WERI-Rb-1 (cell line): ENCODE data around the gene HOXC12.

Source experiments
- DNase-seq: peaks from one replicate; pipeline ENCODE4 v3.0.0-alpha.2; 2020
- H3K27ac ChIP-seq: fragments of 250-450 bp; sonication (Bioruptor Pico); 2 replicates; pipeline ENCODE4 v1.5.1; 2020; ENCODE audit warnings: mild to moderate bottlenecking, moderate library complexity
- H3K27me3 ChIP-seq: fragments of 250-450 bp; sonication (Bioruptor Pico); 2 replicates; pipeline ENCODE4 v1.5.1; 2021; ENCODE audit warnings: mild to moderate bottlenecking, low read depth, moderate library complexity; ENCODE audit not compliant: insufficient read depth, severe bottlenecking
- H3K36me3 ChIP-seq: fragments of 250-450 bp; sonication (Bioruptor Pico); 2 replicates; pipeline ENCODE4 v1.5.1; 2020; ENCODE audit warnings: mild to moderate bottlenecking, moderate library complexity
- H3K4me3 ChIP-seq: 2 replicates; pipeline ENCODE4 v1.5.1; 2011; ENCODE audit warnings: low read depth, mild to moderate bottlenecking, control low read depth, low read length
- H3K9me3 ChIP-seq: fragments of 250-450 bp; sonication (Bioruptor Pico); 2 replicates; pipeline ENCODE4 v1.5.1; 2021; ENCODE audit warnings: mild to moderate bottlenecking, moderate library complexity; ENCODE audit not compliant: severe bottlenecking
- TF ChIP-seq, protein P1 (sequence below): IDR thresholded peaks from 2 replicates; pipeline ENCODE4 v1.5.1; 2011; ENCODE audit warnings: low read depth, mild to moderate bottlenecking, control low read depth, inconsistent platforms, low read length

HOXC12 gene

DNA sequence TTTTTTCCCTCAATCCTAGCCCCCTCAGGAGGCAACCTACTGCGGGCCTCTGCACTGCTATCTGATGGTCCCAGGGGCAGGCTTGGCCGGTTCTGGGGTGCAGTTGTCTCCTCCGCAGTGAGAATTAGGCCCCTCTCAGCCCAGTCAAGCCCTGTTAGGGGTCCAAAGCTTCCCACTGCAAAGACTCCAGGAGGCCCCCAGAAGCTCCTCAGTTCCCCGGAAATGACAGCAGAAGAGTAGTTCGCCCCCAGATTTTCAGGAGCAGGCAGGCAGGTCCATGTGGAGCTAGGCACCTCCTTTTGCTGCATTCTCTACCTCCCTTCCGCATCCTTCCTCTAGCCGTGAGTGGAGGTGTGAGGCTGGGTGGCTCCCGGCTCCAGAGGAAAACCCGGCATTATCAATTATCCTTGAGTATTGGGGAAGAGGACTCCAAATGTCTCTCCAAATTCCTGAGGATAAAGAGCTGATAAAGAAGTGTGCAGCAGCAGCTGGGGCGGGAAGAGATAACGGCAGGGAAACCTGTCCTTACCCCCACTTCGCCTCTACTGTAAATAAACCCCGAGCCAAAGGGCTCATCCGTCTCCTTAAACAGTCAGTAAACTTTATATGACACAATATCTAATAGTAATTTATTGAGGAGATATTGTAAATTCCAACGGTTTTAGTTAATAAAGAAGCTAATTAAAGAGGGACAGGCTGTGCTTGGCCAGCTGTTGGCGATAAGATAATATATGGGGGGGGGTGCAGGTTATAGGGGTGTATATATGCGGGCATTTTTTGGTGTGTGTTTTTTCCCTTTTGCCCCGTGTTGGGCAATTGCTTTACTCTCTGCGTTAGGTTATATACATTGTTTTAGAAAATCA is 641 bp upstream of the HOXC12 start:
- no peak for DNase-seq
- H3K36me3 ChIP-seq: no peaks in the 10 kb centered on the region
- TF ChIP-seq, protein P1, sequence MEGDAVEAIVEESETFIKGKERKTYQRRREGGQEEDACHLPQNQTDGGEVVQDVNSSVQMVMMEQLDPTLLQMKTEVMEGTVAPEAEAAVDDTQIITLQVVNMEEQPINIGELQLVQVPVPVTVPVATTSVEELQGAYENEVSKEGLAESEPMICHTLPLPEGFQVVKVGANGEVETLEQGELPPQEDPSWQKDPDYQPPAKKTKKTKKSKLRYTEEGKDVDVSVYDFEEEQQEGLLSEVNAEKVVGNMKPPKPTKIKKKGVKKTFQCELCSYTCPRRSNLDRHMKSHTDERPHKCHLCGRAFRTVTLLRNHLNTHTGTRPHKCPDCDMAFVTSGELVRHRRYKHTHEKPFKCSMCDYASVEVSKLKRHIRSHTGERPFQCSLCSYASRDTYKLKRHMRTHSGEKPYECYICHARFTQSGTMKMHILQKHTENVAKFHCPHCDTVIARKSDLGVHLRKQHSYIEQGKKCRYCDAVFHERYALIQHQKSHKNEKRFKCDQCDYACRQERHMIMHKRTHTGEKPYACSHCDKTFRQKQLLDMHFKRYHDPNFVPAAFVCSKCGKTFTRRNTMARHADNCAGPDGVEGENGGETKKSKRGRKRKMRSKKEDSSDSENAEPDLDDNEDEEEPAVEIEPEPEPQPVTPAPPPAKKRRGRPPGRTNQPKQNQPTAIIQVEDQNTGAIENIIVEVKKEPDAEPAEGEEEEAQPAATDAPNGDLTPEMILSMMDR: no peak
- peak overlapping the region; percentile 50 for H3K4me3 ChIP-seq
- H3K9me3 ChIP-seq: no peaks in the 10 kb centered on the region
- H3K27ac ChIP-seq: no peak overlapping the region
- peaks cover 77% of the 10 kb centered on the region for H3K27me3 ChIP-seq

DNA sequence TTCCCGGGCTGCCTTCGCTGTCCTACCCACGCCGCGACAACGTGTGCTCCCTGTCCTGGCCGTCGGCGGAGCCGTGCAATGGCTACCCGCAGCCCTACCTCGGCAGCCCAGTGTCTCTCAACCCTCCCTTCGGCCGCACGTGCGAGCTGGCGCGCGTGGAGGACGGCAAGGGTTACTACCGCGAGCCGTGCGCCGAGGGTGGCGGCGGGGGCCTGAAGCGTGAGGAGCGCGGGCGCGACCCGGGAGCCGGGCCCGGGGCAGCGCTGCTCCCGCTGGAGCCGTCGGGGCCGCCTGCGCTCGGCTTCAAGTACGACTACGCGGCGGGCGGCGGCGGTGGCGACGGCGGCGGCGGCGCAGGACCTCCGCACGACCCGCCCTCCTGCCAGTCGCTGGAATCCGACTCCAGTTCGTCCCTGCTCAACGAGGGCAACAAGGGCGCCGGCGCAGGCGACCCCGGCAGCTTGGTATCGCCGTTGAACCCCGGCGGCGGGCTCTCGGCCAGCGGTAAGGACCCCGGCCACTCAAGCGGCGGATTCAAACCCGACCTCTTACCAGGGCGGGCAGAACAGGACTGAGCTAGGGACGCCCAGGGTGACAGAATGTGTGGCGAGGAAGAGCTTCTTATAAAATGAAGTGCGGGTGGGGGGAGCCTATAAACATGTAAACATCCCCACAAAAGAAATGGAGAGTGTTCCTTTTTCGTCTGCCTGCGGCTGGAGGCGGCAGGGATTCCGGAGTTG is 503 bp downstream of the HOXC12 start:
- H3K4me3 ChIP-seq: peak overlapping the region; percentile 50
- no peak overlapping the region for H3K27ac ChIP-seq
- TF ChIP-seq, protein P1: no peak
- no peak for DNase-seq
- no peaks in the 10 kb centered on the region for H3K36me3 ChIP-seq
- no peaks in the 10 kb centered on the region for H3K9me3 ChIP-seq
- peaks cover 67% of the 10 kb centered on the region for H3K27me3 ChIP-seq

DNA sequence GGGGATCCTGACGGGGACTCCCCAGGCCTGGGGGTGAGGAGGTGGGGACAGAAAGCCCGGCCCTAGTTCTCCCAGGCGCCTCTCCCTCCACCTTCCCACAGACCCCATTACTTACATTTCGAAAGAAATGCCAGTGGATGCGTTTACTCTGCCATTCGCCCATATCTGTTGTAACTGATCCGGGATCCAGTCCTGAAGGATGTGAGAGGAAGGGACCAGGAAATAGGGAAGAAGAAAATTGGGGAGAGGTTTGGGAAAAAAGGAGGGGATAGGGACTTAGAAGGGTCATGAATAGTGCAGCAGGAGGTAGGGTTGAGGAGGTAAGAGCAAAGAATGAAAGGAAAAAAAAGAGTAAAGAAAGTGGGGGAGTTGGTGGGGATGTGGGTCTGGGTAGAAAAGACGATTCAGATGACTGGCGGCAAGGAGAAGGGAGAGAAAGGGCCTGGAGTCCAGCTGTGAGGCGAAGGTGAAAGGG is 1.1 kb downstream of the HOXC12 start:
- Histone ChIP-seq H3K27ac (no peak overlapping the region), H3K4me3 (no peak overlapping the region; the same call in 1 of the 2 replicates), H3K36me3 (no peaks in the 10 kb centered on the region), H3K27me3 (peaks cover 61% of the 10 kb centered on the region), H3K9me3 (no peaks in the 10 kb centered on the region)
- DNase-seq: no peak
- TF ChIP-seq, protein P1: no peak

DNA sequence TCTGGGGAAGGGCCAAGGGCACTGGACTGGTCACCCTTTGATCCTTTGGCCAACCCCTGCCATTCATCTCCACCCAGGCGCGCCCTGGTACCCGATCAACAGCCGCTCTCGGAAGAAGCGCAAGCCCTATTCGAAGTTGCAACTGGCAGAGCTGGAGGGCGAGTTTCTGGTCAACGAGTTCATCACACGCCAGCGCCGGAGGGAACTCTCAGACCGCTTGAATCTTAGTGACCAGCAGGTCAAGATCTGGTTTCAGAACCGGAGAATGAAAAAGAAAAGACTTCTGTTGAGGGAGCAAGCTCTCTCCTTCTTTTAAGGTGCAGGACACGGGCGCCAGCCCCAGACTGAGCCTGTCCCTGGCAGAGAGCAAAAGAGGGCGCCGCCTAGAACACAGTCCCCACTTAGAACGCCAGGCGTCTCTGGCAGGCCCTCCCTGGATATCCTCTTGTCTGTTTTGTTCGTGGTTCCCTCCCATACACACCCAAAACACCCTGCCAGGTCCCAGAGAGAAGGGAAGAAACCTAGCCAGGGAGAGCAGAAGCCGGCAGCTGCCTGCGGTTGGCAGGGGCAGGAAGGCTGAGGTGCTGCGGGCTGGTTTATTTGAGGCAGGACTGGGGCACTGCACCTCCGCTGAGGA is 1.7 kb downstream of the HOXC12 start:
- no peaks in the 10 kb centered on the region for H3K36me3 ChIP-seq
- no peak overlapping the region for H3K27ac ChIP-seq
- H3K9me3 ChIP-seq: no peaks in the 10 kb centered on the region
- no peak for DNase-seq
- TF ChIP-seq, protein P1: no peak
- H3K27me3 ChIP-seq: peaks cover 55% of the 10 kb centered on the region
- H3K4me3 ChIP-seq: no peak overlapping the region

DNA sequence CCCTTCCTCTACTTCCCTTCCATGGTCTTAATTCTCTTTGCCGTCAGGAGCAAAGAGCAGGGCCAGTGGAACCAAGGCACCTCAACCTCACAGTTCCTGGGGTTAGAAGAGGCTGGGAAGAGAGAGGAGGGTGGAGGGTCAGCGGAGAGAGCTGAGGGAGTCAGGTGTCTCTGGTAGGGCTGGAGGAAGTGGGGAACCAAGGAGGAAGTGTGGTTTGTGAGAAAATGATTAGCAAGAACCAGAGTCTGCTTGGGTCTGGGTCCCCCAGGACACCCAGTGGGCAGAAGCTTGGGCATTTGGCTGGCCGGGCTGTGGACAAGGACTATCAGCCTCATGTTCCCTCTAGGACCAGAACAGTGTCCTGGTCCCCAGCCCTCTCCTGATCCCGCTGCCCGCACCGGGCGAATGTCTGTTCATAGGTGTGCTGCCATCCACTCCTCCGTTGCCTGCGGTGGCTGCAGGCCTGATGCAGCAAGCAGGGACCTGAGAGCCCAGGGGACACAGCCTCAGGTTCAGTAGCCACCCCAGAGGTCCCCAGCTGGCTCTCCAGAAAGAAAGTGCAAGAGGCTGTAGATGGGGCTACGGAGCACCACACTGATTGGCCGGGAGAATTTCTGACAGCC is 2.3 kb downstream of the HOXC12 start:
- TF ChIP-seq, protein P1: no peak
- DNase-seq: no peak
- no peak overlapping the region for H3K27ac ChIP-seq
- no peaks in the 10 kb centered on the region for H3K36me3 ChIP-seq
- no peaks in the 10 kb centered on the region for H3K9me3 ChIP-seq
- no peak overlapping the region for H3K4me3 ChIP-seq
- H3K27me3 ChIP-seq: peaks cover 49% of the 10 kb centered on the region
